HepG2 (cell line): ENCODE data around the gene POLRMT. TPM values are rescaled to one million over a fixed set of nuclear protein-coding genes. Genes with fewer than 3 reads are reported as not detected.

Experiments used
- ATF5 ChIP-seq: sonication (generic); formaldehyde crosslinking; IDR thresholded peaks from 2 replicates; pipeline ENCODE4 v1.4.0; 2020; ENCODE audit warnings: mild to moderate bottlenecking, low read depth, missing genetic modification reagents
- ATF7 ChIP-seq, 2 experiments: fragments of 450-650 bp in 1 of 2; sonication (generic) in 1 of 2; formaldehyde crosslinking in 1 of 2; IDR thresholded peaks; 2 replicates each; pipeline versions ENCODE4 v1.4.0 to v1.6.1; 2016 to 2020; ENCODE audit warnings: antibody characterized with exemption in 1 of 2, mild to moderate bottlenecking in 1 of 2, missing genetic modification reagents in 1 of 2
- ATF7-NPFF ChIP-seq: sonication (generic); formaldehyde crosslinking; IDR thresholded peaks from 2 replicates; pipeline ENCODE4 v1.8.1; 2023; ENCODE audit warnings: mild to moderate bottlenecking, low read depth, missing genetic modification reagents, moderate library complexity
- FOXC1 ChIP-seq: sonication (generic); formaldehyde crosslinking; IDR thresholded peaks from 2 replicates; pipeline ENCODE4 v1.8.0; 2022; ENCODE audit warnings: mild to moderate bottlenecking, missing genetic modification reagents, borderline replicate concordance
- HMG20B ChIP-seq: conservative IDR thresholded peaks from 2 replicates; pipeline ENCODE4 v1.6.1; 2016; ENCODE audit warnings: missing genetic modification reagents, missing compliant biosample characterization
- MXD1 ChIP-seq: sonication (generic); formaldehyde crosslinking; IDR thresholded peaks from 2 replicates; pipeline ENCODE4 v1.4.0; 2020; ENCODE audit warnings: mild to moderate bottlenecking, missing genetic modification reagents
- NCOA1 ChIP-seq: sonication (generic); formaldehyde crosslinking; IDR thresholded peaks from 2 replicates; pipeline ENCODE4 v1.9.0; 2021; ENCODE audit warnings: missing genetic modification reagents
- NFATC3 ChIP-seq: sonication (generic); formaldehyde crosslinking; IDR thresholded peaks from 2 replicates; pipeline ENCODE4 v1.5.1; 2020; ENCODE audit warnings: mild to moderate bottlenecking, missing genetic modification reagents
- TBL1XR1 ChIP-seq: fragments of 150-350 bp; IDR thresholded peaks from 2 replicates; pipeline ENCODE4 v1.6.1; 2014; ENCODE audit warnings: borderline replicate concordance, low read length; ENCODE audit not compliant: partially characterized antibody
- TFDP2 ChIP-seq: sonication (generic); formaldehyde crosslinking; IDR thresholded peaks from 2 replicates; pipeline ENCODE4 v1.4.0; 2020; ENCODE audit warnings: missing genetic modification reagents
- ZHX2 ChIP-seq, 2 experiments: sonication (generic) in 1 of 2; formaldehyde crosslinking in 1 of 2; IDR thresholded peaks; 2 replicates each; pipeline versions ENCODE4 v1.6.1 to v1.9.0; 2014 to 2022; ENCODE audit warnings: antibody characterized with exemption in 1 of 2, borderline replicate concordance in 1 of 2, inconsistent platforms in 1 of 2, low read depth in 1 of 2, missing genetic modification reagents in 1 of 2
- ZNF253 ChIP-seq: sonication (generic); formaldehyde crosslinking; IDR thresholded peaks from 2 replicates; pipeline ENCODE4 v1.8.0; 2022; ENCODE audit warnings: mild to moderate bottlenecking, missing genetic modification reagents, borderline replicate concordance
- ZNF276 ChIP-seq: sonication (generic); formaldehyde crosslinking; IDR thresholded peaks from 2 replicates; pipeline ENCODE4 v1.4.0; 2020; ENCODE audit warnings: mild to moderate bottlenecking, low read depth, missing genetic modification reagents
- ZNF709 ChIP-seq: sonication (generic); formaldehyde crosslinking; IDR thresholded peaks from 2 replicates; pipeline ENCODE4 v1.5.0; 2020; ENCODE audit warnings: mild to moderate bottlenecking, missing genetic modification reagents
- ZNF724P ChIP-seq: sonication (generic); formaldehyde crosslinking; IDR thresholded peaks from 2 replicates; pipeline ENCODE4 v1.8.0; 2022; ENCODE audit warnings: missing genetic modification reagents, borderline replicate concordance
- ZNF761 ChIP-seq: sonication (generic); formaldehyde crosslinking; conservative IDR thresholded peaks from 2 replicates; pipeline ENCODE4 v1.4.0; 2020; ENCODE audit warnings: mild to moderate bottlenecking, missing genetic modification reagents
- ZSCAN22 ChIP-seq: sonication (generic); formaldehyde crosslinking; IDR thresholded peaks from 2 replicates; pipeline ENCODE4 v1.4.0; 2020; ENCODE audit warnings: mild to moderate bottlenecking, missing genetic modification reagents
- polyA plus RNA-seq, 8 experiments: library from polyadenylated mRNA; depleted of rRNA in 3 of 8; stranded (reverse) in 7 of 8; unstranded in 1 of 8; fragments of >200 nt; fragmentation: Illumina TruSeq in 4 of 8; extraction: Trizol in 4 of 8; gene quantifications; 2 replicates each; pipeline versions ENCODE4 v1.2.1 to v1.2.3, GENCODE V29; 2011 to 2016; ENCODE audit warnings: low read depth in 4 of 8, missing spikeins in 1 of 8, mixed read lengths in 1 of 8; ENCODE audit not compliant: insufficient read depth in 1 of 8
- total RNA-seq, 5 experiments: library from RNA; depleted of rRNA; stranded (reverse); fragments of >200 nt; fragmentation: Illumina TruSeq; extraction: Trizol; gene quantifications; 2 replicates each; pipeline ENCODE4 v1.2.3, GENCODE V29; 2016; ENCODE audit warnings: low read depth in 1 of 5

POLRMT gene
- total and polyA plus RNA-seq, 2 of the 13 experiments (the other 11 are each of a cell fraction or from before 2014, with no cell fraction given) = 78.0 to 101 TPM

GRCh38 chr19:633068-633785, at the start of gene POLRMT (continued):
- TF ChIP-seq MXD1 (CRISPR knock-in tag) (peak; percentile 38; the same call in 1 of the 2 replicates), NCOA1 (CRISPR knock-in tag) (0 out of 2 replicates have a peak, but pooled peaks have one; percentile 10), HMG20B (CRISPR knock-in tag) (no peak), TBL1XR1 (peak; percentile 45), ATF7 (IDR thresholded peaks at IDR 0.05) (no peak), ATF7 (CRISPR knock-in tag; IDR thresholded peaks at IDR 0.05) (no peak), ZNF761 (CRISPR knock-in tag) (no peak), TFDP2 (CRISPR knock-in tag) (peak; percentile 84), NFATC3 (no peak), ZNF724P (no peak), ATF7-NPFF (CRISPR knock-in tag) (no peak), ZHX2 (IDR thresholded peaks at IDR 0.05; ENCODE audit: low read depth) (0 out of 2 replicates have a peak, but pooled peaks have one; percentile 43), ZHX2 (CRISPR knock-in tag; IDR thresholded peaks at IDR 0.05; ENCODE audit: borderline replicate concordance) (peak; percentile 77; the same call in 1 of the 2 replicates), ATF5 (no peak), FOXC1 (CRISPR knock-in tag) (peak; percentile 55; the same call in 1 of the 2 replicates), ZNF709 (CRISPR knock-in tag) (no peak), ZNF253 (CRISPR knock-in tag) (no peak), ZNF276 (CRISPR knock-in tag) (no peak), ZSCAN22 (CRISPR knock-in tag) (no peak)
